Measurements from ENCODE around the gene MANBA.

The MANBA gene

GRCh38 chr4:102696758-102697157 lies 64.0 kb downstream of the MANBA start:
- Histone ChIP-seq H3K9me3 (ENCODE audit: control insufficient read depth, insufficient read depth, low read length) (no peaks in the 10 kb centered on the region), H3K4me3 (ENCODE audit: low read length) (no peak overlapping the region), H3F3A (ENCODE audit: control insufficient read depth, insufficient read depth) (no peaks in the 10 kb centered on the region), H3K9me2 (replicated peaks; ENCODE audit: control insufficient read depth, low read length) (no peaks in the 10 kb centered on the region), H3K27ac (ENCODE audit: low read depth, low read length) (no peak overlapping the region), H3K4me1 (ENCODE audit: control insufficient read depth, low read length) (no peaks in the 10 kb centered on the region), H4K20me1 (ENCODE audit: control insufficient read depth, insufficient read depth, low read depth, low read length) (no peaks in the 10 kb centered on the region), H3K36me3 (ENCODE audit: control insufficient read depth, low read length) (no peaks in the 10 kb centered on the region), H3K4me2 (ENCODE audit: low read length) (no peak overlapping the region), H3K79me2 (ENCODE audit: control insufficient read depth, low read length) (no peaks in the 10 kb centered on the region), H3K27me3 (ENCODE audit: control insufficient read depth, low read length) (no peaks in the 10 kb centered on the region)
- TF ChIP-seq CTCF (IDR thresholded peaks at IDR 0.05; ENCODE audit: low read depth, low read length, poor library complexity, severe bottlenecking) (no peak), EZH2phosphoT487 (IDR thresholded peaks at IDR 0.05; ENCODE audit: borderline replicate concordance, low read length) (no peak)

- no peaks in the 10 kb centered on the region for H3K79me2 ChIP-seq (ENCODE audit: control insufficient read depth, low read length)
- no peaks in the 10 kb centered on the region for H3K9me2 ChIP-seq (replicated peaks; ENCODE audit: control insufficient read depth, low read length)
- H3K27ac ChIP-seq (ENCODE audit: low read depth, low read length): no peak overlapping the region
- no peaks in the 10 kb centered on the region for H3K9me3 ChIP-seq (ENCODE audit: control insufficient read depth, insufficient read depth, low read length)
- TF ChIP-seq EZH2phosphoT487 (IDR thresholded peaks at IDR 0.05; ENCODE audit: borderline replicate concordance, low read length) (no peak), CTCF (IDR thresholded peaks at IDR 0.05; ENCODE audit: low read depth, low read length, poor library complexity, severe bottlenecking) (no peak)
- no peak overlapping the region for H3K4me2 ChIP-seq (ENCODE audit: low read length)
- H3K4me3 ChIP-seq (ENCODE audit: low read length): no peak overlapping the region
- H3K4me1 ChIP-seq (ENCODE audit: control insufficient read depth, low read length): no peaks in the 10 kb centered on the region
- H3K27me3 ChIP-seq (ENCODE audit: control insufficient read depth, low read length): no peaks in the 10 kb centered on the region
- 0 out of 2 replicates have a peak, but pooled peaks cover 3% of the 10 kb centered on the region for H3K36me3 ChIP-seq (ENCODE audit: control insufficient read depth, low read length)
- no peaks in the 10 kb centered on the region for H4K20me1 ChIP-seq (ENCODE audit: control insufficient read depth, insufficient read depth, low read depth, low read length)
- H3F3A ChIP-seq (ENCODE audit: control insufficient read depth, insufficient read depth): no peaks in the 10 kb centered on the region
Observed at GRCh38 chr4:102694791-102695190, 66.0 kb downstream of the MANBA start.

- TF ChIP-seq EZH2phosphoT487 (IDR thresholded peaks at IDR 0.05; ENCODE audit: borderline replicate concordance, low read length): no peak
- Histone ChIP-seq H3K36me3 (ENCODE audit: control insufficient read depth, low read length) (0 out of 2 replicates have a peak, but pooled peaks cover 3% of the 10 kb centered on the region), H3K4me1 (ENCODE audit: control insufficient read depth, low read length) (no peaks in the 10 kb centered on the region), H3K4me2 (ENCODE audit: low read length) (no peak overlapping the region), H3K27ac (ENCODE audit: low read depth, low read length) (no peak overlapping the region), H3K79me2 (ENCODE audit: control insufficient read depth, low read length) (no peaks in the 10 kb centered on the region), H3K9me3 (ENCODE audit: control insufficient read depth, insufficient read depth, low read length) (no peaks in the 10 kb centered on the region), H3K9me2 (replicated peaks; ENCODE audit: control insufficient read depth, low read length) (no peaks in the 10 kb centered on the region), H3K27me3 (ENCODE audit: control insufficient read depth, low read length) (no peaks in the 10 kb centered on the region), H4K20me1 (ENCODE audit: control insufficient read depth, insufficient read depth, low read depth, low read length) (no peaks in the 10 kb centered on the region), H3K4me3 (ENCODE audit: low read length) (no peak overlapping the region), H3F3A (ENCODE audit: control insufficient read depth, insufficient read depth) (no peaks in the 10 kb centered on the region)
Observed at GRCh38 chr4:102693861-102694260, 66.9 kb downstream of the MANBA start.

- Histone ChIP-seq H3K4me1 (ENCODE audit: control insufficient read depth, low read length) (no peaks in the 10 kb centered on the region), H3K4me2 (ENCODE audit: low read length) (no peak overlapping the region), H4K20me1 (ENCODE audit: control insufficient read depth, insufficient read depth, low read depth, low read length) (no peaks in the 10 kb centered on the region), H3K9me3 (ENCODE audit: control insufficient read depth, insufficient read depth, low read length) (no peaks in the 10 kb centered on the region), H3K79me2 (ENCODE audit: control insufficient read depth, low read length) (no peaks in the 10 kb centered on the region), H3K4me3 (ENCODE audit: low read length) (no peak overlapping the region), H3K27me3 (ENCODE audit: control insufficient read depth, low read length) (no peaks in the 10 kb centered on the region), H3F3A (ENCODE audit: control insufficient read depth, insufficient read depth) (no peaks in the 10 kb centered on the region), H3K27ac (ENCODE audit: low read depth, low read length) (no peak overlapping the region), H3K36me3 (ENCODE audit: control insufficient read depth, low read length) (0 out of 2 replicates have a peak, but pooled peaks cover 3% of the 10 kb centered on the region), H3K9me2 (replicated peaks; ENCODE audit: control insufficient read depth, low read length) (no peaks in the 10 kb centered on the region)
- TF ChIP-seq EZH2phosphoT487 (IDR thresholded peaks at IDR 0.05; ENCODE audit: borderline replicate concordance, low read length) (no peak), CTCF (IDR thresholded peaks at IDR 0.05; ENCODE audit: low read depth, low read length, poor library complexity, severe bottlenecking) (no peak)
Observed at GRCh38 chr4:102693262-102693850, 67.4 kb downstream of the MANBA start.

Data from DOHH2 (cell line).